ENCODE results near the gene PCLO. TPM values are rescaled to one million over a fixed set of nuclear protein-coding genes. Genes with fewer than 3 reads are reported as not detected.
A peak's percentile ranks its signal among the peaks of the same experiment; 100 is the strongest.

The PCLO gene
- polyA plus RNA-seq, 3 donors: 8.9 to 10.8 (median 10.0) TPM

DNA sequence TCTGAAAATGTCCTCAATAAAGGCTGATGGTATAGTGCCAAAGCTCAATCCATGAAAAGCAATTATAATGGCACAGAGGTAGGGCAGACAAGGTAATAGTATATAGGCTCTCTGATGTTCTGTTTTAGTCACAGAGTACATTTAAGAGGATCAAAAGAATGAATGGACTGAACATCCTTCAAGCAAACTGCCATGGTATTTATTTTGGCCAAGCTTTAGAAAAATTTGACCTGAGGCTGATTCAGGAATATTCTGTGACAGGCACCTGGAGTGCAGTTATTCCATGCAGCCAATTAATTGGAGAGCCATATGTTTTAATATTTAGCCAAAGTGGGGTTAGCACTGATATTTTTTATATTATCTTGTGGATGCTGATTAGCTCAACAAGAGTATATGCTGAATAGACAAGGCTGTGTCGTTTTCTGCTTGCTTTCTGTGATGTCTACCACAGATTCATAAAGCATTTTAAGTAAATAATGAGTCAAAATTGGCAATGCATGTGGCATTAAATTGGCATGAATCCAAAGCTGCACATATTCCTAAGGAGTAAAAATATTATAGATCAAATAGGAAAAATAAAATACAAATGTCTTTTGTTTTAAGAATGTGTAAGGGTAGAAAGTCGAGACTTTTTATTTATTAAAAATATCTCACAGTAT lies 177.4 kb downstream of the PCLO start:
- no peak for DNase-seq (ENCODE audit: extremely low read depth in 1 of 11, low read depth in 9 of 11, low spot score in 4 of 11)

DNA sequence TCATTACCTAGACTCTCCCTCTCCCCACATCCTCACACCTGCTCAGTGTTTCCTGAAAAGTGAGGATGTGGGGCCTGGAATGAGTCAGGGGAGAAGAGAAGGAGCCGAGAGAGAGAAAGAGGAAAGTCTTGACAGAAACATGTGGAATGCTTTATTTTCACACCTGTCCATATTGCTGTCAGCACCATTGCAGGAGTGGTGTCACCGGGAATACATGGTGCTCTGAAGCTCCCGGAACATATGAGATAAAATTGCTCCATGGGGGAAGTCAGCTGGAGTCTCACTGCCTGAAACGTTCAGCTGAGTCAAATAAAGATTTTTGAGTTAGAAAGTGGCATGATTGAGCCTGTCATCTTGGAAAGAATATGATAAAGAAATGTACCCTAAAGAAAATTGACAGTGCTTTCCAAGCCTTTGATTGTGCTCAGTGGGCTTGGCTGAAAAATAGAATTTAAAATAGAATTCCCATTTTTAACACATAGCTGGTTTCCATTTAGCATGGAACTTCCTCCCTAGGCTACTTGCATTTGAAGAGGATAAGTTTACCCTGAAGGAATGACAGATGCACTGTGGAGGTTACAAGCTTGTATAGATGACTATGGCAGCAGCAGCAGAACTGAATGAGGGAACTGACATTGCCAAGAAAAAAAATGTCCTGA lies 182.4 kb downstream of the PCLO start:
- DNase-seq (ENCODE audit: extremely low read depth in 1 of 11, low read depth in 9 of 11, low spot score in 4 of 11): no peak

DNA sequence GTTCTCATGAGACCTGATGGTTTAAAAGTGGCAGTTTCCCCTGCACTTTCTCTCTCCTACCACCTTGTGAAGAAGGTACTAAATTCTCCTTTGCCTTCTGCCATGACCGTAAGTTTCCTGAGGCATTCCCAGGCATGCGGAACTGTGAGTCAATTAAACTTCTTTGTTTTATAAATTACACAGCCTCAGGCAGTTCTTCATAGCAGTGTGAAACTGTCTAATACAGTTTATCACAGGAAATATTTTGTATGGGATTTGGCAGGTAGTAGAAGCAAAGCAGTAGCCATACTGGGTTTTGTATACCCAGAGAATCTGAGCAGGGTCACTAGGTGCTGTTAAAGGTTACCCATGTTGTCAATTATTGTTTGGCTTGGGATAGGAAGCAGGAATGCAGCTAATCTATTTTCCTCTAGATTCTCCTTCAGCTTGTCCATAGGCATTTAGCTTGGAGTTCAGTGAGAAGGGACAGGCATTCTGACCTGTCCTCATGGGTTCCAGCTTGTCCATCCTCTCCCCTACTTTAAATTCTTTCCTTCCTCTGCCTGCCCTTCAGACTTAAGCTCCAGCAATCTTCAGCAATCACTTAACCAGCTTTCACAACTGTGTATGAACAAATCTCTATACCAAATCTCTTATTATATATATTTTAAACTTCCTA lies 186.7 kb downstream of the PCLO start:
- peak in 2 of 11 donors; percentile 3 to 4 for DNase-seq (ENCODE audit: extremely low read depth in 1 of 11, low read depth in 9 of 11, low spot score in 4 of 11)

DNA sequence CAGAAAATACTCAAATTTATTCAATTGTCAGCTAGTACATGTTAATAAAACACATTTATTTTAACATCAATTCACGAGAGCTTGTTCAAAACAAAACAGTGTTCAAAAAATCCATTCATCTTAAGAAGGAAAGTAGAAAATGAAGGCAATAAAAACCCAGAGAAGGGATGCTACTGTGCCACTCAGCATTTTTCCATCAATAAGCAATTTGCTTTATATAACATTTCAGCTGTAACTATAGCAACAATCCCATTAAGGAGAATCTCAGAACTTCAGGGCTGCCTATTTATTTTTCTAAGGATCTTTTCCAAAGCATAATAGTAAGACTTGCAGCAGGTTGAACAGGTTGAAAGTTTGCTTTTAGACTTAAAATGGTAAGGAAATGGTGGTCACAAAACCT lies 190.5 kb downstream of the PCLO start:
- no peak for DNase-seq (ENCODE audit: extremely low read depth in 1 of 11, low read depth in 9 of 11, low spot score in 4 of 11)

DNA sequence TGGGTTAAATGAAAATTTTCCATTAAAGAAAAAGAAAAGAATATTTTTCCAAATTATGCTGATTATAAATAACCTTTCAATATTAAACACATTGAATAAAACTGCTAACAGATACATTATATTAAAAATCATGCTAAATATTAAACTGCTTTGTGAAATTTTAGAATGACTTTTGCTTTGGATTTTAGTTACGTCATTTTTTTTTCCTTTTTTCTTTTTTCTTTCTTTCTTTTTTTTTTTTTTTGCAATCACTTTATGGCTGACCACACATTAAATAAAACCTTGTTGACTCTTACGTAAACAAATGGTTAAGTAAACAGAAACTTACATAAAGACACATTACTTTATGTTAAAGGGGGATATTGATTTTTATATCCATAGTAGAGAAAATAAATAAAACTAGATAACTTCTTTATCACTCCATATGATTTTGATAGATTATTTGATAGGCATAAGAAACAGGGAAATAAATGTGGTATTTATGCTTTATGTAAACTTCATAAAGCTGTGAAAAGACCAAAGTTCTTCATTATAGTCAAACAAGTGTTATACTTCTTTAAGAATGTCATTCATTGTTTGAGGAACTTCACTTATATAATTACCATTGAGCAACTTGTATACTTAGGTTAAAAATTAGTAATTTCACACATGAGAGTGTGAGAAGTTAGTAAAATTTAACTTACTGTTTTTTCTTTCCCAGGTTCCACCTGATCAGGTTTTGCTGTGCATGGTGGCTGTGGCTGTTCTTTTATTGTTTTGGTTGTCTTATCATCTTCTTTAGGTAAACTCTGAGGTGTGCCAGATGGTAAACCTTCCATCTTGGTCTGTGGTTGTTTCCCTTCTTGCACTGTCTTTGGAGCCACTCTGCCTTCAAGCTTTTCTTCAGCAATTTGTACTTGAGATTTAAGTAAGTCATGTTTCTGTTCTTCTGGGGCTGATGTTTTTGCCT lies 197.3 kb downstream of the PCLO start:
- no peak for DNase-seq (ENCODE audit: extremely low read depth in 1 of 11, low read depth in 9 of 11, low spot score in 4 of 11)

DNA sequence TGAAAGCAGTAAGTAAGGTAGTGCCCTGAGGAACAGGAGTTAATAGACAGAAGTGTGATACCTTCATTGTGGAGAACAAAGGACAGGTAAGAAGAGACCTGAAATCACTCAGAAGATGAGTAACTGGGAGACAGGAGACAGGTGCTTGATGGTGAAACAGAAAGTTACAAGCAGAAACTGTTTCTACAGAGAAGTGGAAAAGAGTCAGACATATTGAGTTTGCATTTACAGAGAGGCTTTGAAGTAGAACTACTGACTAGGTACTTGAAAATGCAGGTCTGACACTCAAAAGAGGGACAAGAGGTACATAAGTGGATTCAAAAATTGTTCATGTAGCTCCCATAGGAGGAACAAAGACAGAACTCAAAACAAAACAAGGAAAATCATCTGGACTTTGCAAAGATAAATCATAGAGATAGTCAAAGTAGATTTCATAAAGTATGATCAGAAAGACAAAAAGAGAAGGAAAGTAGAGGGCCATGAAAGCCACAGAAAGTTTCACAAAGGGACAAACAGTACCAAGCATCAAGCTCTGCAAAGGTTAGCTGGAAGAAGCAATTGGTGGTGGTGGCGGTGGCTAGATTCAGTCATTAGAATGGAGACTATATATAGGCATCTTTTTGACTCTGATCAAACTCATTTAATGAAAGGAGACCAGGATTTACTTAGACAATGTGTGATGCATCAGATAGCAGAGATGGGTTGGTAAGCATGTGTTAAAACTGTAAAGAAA lies 198.4 kb downstream of the PCLO start:
- DNase-seq (ENCODE audit: extremely low read depth in 1 of 11, low read depth in 9 of 11, low spot score in 4 of 11): no peak

DNA sequence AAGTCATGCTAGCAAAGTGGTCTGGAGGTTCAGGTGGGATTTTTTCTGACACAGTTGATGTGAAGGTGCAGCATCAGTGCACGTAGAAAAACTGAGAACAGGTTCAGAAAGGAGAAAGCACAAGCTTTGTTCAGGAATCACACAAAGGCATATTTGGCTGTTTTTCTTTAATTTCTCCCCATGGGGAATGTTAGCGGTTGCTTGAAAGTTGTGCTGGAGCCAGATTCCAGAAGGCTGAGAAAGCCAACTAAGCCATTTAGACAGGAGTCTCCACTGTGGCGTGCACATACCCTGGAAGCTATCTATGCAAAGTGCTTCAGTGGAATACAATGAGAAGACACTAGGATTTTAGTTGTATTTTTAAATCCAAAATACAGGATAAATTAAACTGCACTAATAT lies 201.4 kb downstream of the PCLO start:
- no peak for DNase-seq (ENCODE audit: extremely low read depth in 1 of 11, low read depth in 9 of 11, low spot score in 4 of 11)

DNA sequence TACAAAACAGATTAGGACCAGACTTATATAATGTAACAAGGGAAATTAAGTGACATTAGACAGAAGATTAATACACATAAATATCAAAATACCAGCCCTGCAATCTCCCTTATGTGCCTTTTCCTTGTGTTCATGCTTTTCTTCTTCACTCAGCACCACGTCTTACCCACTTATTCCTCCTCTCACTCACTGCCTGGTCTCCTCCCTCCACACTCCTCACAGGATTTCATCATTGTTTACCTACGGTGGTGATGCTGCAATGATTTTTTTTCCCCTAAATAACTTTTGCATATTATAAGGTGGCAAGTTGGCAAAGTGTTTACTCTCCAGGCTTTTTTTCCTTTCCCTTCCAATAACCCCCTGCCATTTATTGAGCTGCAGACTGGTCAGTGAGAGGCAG lies 203.2 kb downstream of the PCLO start:
- DNase-seq (ENCODE audit: extremely low read depth in 1 of 11, low read depth in 9 of 11, low spot score in 4 of 11): no peak

DNA sequence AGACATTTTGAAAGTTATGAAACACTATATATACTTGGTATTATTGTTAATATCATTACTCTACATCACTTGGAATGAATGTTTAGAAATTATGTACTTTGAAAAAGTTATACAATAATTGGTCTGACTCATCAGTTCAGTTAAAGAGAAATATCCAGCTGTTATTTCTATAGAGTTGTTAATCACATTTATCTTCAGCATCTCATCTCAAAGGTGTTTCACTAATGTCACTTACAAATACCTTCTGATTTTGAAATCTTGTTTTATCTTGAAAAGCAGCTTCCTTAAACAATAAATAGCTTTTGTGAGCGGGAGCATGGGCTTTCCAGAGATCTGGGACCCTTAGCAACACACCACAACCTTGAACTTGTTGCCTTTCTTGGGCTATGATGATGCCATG lies 205.2 kb downstream of the PCLO start:
- DNase-seq (ENCODE audit: extremely low read depth in 1 of 11, low read depth in 9 of 11, low spot score in 4 of 11): no peak

DNA sequence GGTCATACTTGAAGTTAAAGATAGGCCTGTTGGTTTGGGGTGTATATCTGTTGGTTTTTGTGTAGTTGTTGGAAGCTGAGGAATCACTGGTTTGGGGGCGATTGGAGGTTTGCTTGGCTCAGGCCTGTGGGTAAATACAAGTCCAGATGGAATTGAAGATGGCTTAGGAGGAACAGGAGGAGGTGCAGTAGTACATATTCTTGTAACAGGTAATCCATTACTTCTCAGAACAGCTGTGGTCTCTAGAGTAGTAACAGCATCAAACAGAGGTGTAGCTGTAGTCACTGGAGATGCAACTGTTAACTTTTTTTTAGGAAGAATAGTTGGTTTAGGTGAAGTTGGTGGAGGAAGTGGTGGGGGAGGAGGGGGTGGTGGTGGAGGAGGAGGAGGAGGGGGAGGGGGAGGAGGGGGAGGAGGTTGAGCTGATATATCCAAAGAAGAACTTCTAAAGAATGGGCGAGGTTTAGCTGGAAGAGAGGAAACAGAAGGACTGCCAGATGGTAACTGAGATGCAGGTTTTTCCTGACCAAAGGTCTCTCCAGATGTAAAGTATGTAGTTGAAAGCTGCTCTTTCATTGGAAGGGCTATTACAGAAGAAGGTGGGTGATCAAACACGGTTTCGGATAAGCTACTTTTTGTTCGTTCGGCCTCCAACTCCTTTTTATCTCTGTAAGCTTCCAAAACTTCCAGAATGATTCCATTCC lies 209.2 kb downstream of the PCLO start:
- no peak for DNase-seq (ENCODE audit: extremely low read depth in 1 of 11, low read depth in 9 of 11, low spot score in 4 of 11)

DNA sequence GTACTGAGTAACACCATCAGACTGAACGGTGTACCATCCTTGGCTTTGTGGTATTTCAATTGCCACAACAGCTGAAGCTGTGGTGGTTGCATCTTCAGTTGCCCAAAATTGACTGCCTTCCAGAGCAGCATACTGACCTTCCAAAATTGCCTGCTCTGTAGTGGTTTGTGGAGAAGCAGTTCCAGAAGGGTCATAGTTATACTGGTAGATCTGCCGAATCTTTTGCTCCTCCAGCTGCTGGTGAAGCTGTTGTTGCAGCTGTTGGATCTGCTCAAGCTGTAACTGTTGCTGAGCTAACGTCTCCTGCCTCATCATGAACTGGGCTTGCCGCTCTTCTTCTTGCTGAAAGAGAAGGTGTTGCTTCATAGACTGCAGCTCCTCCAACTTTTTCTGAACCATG lies 212.2 kb downstream of the PCLO start:
- DNase-seq (ENCODE audit: extremely low read depth in 1 of 11, low read depth in 9 of 11, low spot score in 4 of 11): no peak

DNA sequence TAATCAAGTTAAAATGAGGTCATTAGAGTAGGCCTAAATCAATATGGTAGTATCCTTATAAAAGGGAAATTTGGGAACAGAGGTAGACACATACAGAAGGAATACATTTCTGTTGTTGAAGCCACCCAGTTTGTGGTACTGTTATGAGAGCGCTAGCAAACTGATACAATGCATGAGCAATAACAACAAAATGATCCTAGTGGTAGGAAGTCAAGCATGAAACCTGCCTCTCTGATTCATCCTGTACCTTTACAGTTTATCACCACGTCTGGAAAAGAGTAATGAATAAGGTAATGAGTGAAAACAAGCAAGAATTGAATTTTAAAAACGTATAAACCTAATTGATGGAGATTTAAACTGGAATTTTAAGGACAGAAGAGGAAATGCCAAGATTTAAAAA lies 217.2 kb downstream of the PCLO start:
- no peak for DNase-seq (ENCODE audit: extremely low read depth in 1 of 11, low read depth in 9 of 11, low spot score in 4 of 11)

DNA sequence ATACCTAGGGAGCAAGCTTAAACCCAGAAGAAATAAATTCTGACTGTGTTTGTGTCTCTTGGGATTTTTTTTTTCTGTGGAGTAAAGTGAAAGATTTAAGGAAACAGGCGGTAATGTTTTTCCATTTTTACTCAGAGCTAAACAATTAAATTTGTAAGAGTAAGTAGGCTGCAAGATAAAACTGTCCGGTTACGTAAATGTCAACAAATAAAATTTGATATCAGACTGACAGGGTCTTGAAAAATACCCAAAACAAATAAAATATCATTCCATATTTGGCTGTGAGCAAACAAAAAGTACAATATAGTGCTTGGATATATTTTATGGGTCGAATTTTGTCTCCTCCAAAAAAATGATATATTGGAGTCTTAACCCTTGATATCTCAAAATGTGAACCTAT lies 217.6 kb downstream of the PCLO start:
- DNase-seq (ENCODE audit: extremely low read depth in 1 of 11, low read depth in 9 of 11, low spot score in 4 of 11): no peak

DNA sequence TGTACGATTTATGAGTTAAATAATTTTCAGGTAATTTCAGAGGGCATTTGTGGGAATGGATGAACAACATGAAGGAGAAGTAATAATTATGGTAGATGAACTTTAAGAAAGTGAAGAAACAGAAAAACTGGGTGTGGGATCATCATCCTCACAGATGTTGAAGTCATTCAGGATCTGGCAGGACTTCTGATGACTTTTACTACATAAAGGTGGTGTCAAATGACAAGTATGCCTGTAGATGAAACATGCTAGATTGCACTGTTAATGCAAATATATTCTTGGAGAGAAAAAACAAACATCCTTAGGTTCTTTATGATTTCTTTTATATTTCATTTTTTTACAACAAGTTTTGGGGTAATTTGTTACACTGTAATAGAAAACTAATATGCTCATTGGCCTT lies 230.2 kb downstream of the PCLO start:
- no peak for DNase-seq (ENCODE audit: extremely low read depth in 1 of 11, low read depth in 9 of 11, low spot score in 4 of 11)

DNA sequence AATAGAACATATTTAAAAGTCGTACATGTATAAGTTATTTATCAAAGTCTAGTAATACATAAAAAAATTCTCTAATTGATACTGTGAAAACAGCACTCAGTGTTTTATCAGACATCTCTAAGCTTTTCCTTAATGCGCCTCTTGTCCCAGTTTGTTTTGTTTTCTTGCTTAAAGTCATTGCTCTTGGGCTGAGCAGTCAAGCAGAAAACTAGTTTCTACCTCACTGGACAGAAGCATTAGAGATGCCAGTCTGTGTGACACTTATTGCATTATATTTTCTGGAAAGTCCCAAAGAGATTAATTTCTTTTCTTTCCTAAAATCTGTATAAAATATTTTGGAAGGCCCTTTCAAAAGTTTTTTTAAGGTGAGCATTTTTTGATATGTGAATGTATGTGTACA lies 236.2 kb downstream of the PCLO start:
- DNase-seq (ENCODE audit: extremely low read depth in 1 of 11, low read depth in 9 of 11, low spot score in 4 of 11): peak in 10 of 11 donors; percentile 2 to 51 (median 20)

DNA sequence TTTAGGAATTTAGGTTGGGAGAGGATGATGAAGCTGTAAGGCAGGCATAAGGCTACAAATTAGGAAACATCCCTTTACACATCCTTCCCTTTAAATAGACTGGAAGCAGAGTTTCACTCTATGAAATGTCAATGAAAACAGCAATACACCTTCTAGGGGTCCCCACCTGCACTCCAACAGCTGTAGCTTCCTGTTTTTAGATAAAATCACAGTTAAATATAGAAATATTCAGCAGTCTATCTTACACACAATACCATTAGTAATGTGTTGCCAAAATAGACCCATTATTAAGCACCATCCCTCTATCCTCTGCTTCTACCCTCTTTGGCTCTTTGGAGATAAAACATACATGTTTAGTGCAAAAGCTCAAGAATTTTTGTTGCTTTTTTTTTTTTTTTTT lies 237.4 kb downstream of the PCLO start:
- DNase-seq (ENCODE audit: extremely low read depth in 1 of 11, low read depth in 9 of 11, low spot score in 4 of 11): no peak

DNA sequence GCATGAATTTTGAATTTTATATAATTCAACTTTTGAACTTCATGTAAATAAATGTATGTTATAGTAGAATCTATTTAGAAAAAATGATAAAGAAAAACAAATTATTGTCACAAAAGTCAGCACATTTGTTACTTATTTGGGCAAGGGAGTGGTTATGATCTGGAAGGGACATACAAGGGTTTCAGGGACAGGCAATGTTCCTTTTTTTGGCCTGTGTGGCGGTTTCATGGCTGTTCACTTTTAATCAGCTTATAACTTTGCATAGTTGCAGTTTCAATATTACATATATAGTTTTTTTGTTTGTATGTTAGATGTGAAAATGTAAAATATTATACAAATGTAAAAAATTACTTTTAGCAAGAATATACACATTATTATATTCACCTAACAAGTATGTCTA lies 256.2 kb downstream of the PCLO start:
- no peak for DNase-seq (ENCODE audit: extremely low read depth in 1 of 11, low read depth in 9 of 11, low spot score in 4 of 11)

DNA sequence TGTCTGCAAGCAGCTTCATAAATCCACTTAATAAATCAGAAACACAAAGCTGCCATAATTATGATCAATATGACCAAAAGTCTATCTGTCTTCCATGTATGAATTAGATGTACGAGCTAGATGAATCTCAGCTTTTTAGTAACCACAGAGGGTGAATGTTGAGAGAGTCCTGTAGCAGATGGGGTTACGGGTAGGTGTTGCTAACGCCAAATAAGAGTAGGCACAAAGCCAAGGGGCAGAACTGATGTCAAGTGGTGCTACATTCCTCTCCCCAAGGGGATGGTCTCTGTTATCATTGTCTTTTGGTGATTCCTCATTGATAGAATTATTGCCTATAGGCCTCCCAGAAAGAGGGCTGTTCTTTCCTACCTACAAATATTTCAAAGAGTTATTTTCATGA lies 257.8 kb downstream of the PCLO start:
- DNase-seq (ENCODE audit: extremely low read depth in 1 of 11, low read depth in 9 of 11, low spot score in 4 of 11): no peak
